GM18907 (cell line): ENCODE results near the gene PCDHGA1.

Experiments
- ATAC-seq: cut with Tn5 transposase; IDR thresholded peaks from one replicate; pipeline ENCODE4 v1.9.1; 2021; ENCODE audit warnings: mild to moderate bottlenecking, moderate library complexity; ENCODE audit not compliant: unreplicated experiment

Gene PCDHGA1

DNA sequence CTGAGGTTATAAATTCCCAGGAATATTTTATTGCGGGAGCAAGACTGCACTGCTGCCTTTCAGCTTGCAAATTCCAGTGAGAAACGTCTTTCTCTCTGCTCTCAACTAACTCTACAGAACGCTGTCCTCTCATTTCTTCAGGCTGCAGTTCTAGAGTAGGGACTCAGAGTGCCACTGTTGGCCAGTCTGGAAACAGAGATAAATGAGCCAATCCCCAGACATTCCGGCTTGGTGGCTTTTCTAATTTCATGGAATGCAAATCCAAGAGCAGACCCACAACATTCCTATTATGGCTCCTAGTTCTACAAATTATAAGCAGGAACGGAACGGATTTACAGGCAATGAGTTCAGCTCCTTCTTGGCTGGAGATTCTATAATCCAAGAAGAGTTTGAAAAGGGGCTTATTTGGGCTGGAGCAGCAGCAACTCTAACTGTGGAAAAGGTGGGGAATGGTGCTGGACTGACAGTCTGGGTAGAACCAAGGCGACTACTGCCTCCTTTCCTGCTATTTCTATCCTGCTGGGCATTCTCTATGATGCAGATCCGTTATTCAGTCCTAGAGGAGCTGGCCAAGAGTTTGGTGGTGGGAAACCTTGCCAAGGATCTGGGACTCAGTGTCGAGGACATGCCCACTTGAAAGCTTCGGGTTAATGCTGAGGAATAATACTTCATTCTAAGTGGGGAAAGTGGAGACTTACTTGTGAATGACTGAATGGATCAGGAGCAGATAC, 109.3 kb downstream of the PCDHGA1 start:
- ATAC-seq: no peak

- ATAC-seq: no peak
Observed at GRCh38 chr5:141440341-141440740, 110.0 kb downstream of the PCDHGA1 start.

GRCh38 chr5:141441571-141442170, 111.4 kb downstream of the PCDHGA1 start:
- ATAC-seq: no peak

DNA sequence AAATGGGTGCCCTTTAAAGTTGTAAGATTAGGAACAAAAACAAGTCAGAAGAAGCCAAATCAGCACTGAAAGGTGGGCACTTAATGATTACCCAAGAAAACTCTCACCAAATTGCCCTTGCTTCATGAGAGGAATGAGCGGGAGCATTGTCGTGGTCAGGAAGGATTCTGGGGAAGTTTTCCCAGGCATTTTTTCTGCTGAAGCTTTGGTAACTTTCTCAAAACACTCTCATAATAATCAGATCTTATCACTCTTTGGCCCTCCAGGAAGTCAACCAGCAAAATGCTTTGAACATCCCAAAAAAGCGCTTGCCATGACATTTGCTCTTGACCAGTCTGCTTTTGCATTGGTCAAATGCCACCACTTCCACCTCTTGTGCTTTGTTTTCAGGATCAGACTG, 135.0 kb downstream of the PCDHGA1 start:
- no peak for ATAC-seq

GRCh38 chr5:141475625-141476131, 145.4 kb downstream of the PCDHGA1 start, which contains the start of gene PCDHGC3:
Gene PCDHGC3, plus strand, starts transcription at chr5:141475966. Its CDS starts 151 bp downstream, at chr5:141476117.
- ATAC-seq: peak; percentile 98

DNA sequence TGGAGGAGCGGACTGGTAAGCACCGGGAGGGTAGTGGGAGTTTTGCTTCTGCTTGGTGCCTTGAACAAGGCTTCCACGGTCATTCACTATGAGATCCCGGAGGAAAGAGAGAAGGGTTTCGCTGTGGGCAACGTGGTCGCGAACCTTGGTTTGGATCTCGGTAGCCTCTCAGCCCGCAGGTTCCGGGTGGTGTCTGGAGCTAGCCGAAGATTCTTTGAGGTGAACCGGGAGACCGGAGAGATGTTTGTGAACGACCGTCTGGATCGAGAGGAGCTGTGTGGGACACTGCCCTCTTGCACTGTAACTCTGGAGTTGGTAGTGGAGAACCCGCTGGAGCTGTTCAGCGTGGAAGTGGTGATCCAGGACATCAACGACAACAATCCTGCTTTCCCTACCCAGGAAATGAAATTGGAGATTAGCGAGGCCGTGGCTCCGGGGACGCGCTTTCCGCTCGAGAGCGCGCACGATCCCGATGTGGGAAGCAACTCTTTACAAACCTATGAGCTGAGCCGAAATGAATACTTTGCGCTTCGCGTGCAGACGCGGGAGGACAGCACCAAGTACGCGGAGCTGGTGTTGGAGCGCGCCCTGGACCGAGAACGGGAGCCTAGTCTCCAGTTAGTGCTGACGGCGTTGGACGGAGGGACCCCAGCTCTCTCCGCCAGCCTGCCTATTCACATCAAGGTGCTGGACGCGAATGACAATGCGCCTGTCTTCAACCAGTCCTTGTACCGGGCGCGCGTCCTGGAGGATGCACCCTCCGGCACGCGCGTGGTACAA, 146.0 kb downstream of the PCDHGA1 start:
- peak; percentile 35 for ATAC-seq

DNA sequence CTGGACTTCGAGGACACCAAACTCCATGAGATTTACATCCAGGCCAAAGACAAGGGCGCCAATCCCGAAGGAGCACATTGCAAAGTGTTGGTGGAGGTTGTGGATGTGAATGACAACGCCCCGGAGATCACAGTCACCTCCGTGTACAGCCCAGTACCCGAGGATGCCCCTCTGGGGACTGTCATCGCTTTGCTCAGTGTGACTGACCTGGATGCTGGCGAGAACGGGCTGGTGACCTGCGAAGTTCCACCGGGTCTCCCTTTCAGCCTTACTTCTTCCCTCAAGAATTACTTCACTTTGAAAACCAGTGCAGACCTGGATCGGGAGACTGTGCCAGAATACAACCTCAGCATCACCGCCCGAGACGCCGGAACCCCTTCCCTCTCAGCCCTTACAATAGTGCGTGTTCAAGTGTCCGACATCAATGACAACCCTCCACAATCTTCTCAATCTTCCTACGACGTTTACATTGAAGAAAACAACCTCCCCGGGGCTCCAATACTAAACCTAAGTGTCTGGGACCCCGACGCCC, 146.8 kb downstream of the PCDHGA1 start:
- no peak for ATAC-seq

DNA sequence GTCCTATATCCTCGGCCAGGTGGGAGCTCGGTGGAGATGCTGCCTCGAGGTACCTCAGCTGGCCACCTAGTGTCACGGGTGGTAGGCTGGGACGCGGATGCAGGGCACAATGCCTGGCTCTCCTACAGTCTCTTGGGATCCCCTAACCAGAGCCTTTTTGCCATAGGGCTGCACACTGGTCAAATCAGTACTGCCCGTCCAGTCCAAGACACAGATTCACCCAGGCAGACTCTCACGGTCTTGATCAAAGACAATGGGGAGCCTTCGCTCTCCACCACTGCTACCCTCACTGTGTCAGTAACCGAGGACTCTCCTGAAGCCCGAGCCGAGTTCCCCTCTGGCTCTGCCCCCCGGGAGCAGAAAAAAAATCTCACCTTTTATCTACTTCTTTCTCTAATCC, 147.5 kb downstream of the PCDHGA1 start:
- no peak for ATAC-seq

GRCh38 chr5:141478321-141478945, 148.1 kb downstream of the PCDHGA1 start:
- no peak for ATAC-seq

- ATAC-seq: no peak
Observed at GRCh38 chr5:141479776-141480175, 149.5 kb downstream of the PCDHGA1 start.

DNA sequence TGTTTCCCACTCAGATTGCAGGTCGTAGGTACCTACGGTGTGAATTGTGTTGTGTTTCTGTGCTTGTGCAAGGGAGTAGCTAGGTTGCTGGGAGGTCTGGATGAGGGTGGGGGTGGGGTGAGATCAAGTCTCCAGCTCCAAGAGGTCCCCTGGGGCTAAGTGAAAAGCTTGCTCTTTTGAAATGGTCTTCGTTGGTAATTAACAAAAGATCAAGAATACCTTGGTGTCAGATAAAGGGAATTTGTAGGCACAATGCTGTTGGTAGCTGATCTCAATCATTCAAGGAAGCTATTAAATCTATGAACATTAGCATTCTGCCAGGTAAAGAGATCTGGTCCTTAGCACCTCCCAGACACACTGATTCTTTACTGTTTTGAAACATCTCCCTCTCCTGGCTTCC, 153.6 kb downstream of the PCDHGA1 start:
- ATAC-seq: no peak

DNA sequence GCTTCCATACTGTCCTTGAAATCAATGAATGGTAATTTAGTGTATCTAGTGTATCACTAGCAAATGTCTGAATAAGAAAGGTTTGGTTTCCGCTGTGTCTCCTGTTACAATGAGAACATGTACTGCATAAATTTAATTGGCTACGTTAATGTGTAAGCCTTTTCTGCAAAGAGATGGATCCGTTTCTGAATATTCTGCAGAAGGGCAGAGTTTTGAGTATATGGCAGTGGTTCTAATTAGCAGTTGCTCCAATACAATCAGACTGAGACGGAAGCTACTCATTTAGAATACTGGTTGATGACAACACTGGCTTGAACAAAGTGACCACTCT, 154.0 kb downstream of the PCDHGA1 start:
- ATAC-seq: no peak

- ATAC-seq: no peak
Observed at GRCh38 chr5:141484641-141485311, 154.5 kb downstream of the PCDHGA1 start, which contains the start of gene PCDHGC4. Gene PCDHGC4, plus strand, starts transcription at chr5:141485030. Its CDS starts 144 bp downstream, at chr5:141485174.

GRCh38 chr5:141485321-141486055, 155.2 kb downstream of the PCDHGA1 start:
- no peak for ATAC-seq

- ATAC-seq: no peak
Observed at GRCh38 chr5:141486091-141486490, 155.8 kb downstream of the PCDHGA1 start.

GRCh38 chr5:141487131-141487530, 156.8 kb downstream of the PCDHGA1 start:
- ATAC-seq: no peak

- ATAC-seq: no peak
Observed at GRCh38 chr5:141488591-141489561, 158.6 kb downstream of the PCDHGA1 start, which contains the start of gene PCDHGC5. Gene PCDHGC5, plus strand, starts transcription at chr5:141489081. Its CDS starts 160 bp downstream, at chr5:141489241.

GRCh38 chr5:141489841-141490240, 159.5 kb downstream of the PCDHGA1 start:
- no peak for ATAC-seq
